GM23338 (cell line): Measurements from ENCODE around the gene CX3CR1.

ENCODE experiments used
- EZH2 ChIP-seq: fragments of 200-600 bp; sonication (generic); IDR thresholded peaks from one replicate; pipeline ENCODE4 v1.8.0; 2017; ENCODE audit warnings: antibody characterized with exemption, mild to moderate bottlenecking, low read depth; ENCODE audit not compliant: unreplicated experiment
- EZH2phosphoT487 ChIP-seq: fragments of 200-600 bp; sonication (generic); IDR thresholded peaks from one replicate; pipeline ENCODE4 v1.8.1; 2018; ENCODE audit warnings: antibody characterized with exemption; ENCODE audit not compliant: unreplicated experiment
- POLR2AphosphoS5 ChIP-seq: IDR thresholded peaks from 2 replicates; pipeline ENCODE4 v1.6.1; 2016; ENCODE audit warnings: antibody characterized with exemption, low read depth
- ZNF114 ChIP-seq: fragments of 250-450 bp; sonication (Bioruptor Pico); IDR thresholded peaks from 2 replicates; pipeline ENCODE4 v1.5.0; 2020; ENCODE audit warnings: mild to moderate bottlenecking, moderate library complexity
- TF ChIP-seq, protein P1 (sequence below), 2 experiments: fragments of 200-600 bp in 1 of 2; sonication (generic) in 1 of 2; conservative IDR thresholded peaks; 2 replicates each; pipeline versions ENCODE4 v1.5.1 to v1.6.1; 2016 to 2017; ENCODE audit warnings: antibody characterized with exemption in 2 of 2, low read depth in 2 of 2, mild to moderate bottlenecking in 2 of 2, moderate library complexity in 1 of 2

DNA sequence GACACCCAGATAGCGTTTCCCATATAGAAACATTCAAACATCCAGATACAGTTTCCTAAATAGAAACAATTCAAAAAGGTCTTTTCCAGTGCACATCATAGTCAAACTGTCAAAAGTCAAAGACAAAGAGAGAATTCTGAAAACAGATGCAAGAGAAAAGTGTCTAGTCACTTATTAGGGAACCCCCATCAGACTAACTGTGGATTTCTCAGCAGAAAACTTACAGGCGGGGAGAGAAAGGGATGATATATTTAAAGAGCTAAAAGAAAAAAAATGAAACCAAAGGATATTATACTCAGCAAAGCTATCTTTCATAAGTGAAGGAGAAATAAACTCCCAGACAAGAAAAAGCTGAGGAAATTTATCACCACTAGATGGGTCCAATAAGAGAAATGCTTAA lies 22.3 kb upstream of the CX3CR1 start:
- TF ChIP-seq, protein P1, sequence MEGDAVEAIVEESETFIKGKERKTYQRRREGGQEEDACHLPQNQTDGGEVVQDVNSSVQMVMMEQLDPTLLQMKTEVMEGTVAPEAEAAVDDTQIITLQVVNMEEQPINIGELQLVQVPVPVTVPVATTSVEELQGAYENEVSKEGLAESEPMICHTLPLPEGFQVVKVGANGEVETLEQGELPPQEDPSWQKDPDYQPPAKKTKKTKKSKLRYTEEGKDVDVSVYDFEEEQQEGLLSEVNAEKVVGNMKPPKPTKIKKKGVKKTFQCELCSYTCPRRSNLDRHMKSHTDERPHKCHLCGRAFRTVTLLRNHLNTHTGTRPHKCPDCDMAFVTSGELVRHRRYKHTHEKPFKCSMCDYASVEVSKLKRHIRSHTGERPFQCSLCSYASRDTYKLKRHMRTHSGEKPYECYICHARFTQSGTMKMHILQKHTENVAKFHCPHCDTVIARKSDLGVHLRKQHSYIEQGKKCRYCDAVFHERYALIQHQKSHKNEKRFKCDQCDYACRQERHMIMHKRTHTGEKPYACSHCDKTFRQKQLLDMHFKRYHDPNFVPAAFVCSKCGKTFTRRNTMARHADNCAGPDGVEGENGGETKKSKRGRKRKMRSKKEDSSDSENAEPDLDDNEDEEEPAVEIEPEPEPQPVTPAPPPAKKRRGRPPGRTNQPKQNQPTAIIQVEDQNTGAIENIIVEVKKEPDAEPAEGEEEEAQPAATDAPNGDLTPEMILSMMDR (conservative IDR thresholded peaks at IDR 0.05; ENCODE audit: low read depth in 2 of 2) = no peak
- TF ChIP-seq POLR2AphosphoS5 (no peak), EZH2phosphoT487 (no peak), ZNF114 (no peak), EZH2 (no peak)
